Fibroblast of upper back skin (primary cell): ENCODE data around the gene LMBR1.
A peak's percentile ranks its signal among the peaks of the same experiment; 100 is the strongest.
"Not testable (repeated sequence)": the region's sequence is repeated elsewhere in the genome, so short reads cannot be mapped to it uniquely, and the experiment has no call there.

Source experiments
- DNase-seq: peaks from one replicate; pipeline ENCODE4 v3.0.0-alpha.2; 2013

Gene LMBR1

GRCh38 chr7:156752367-156753228, 140.4 kb downstream of the LMBR1 start:
- DNase-seq, result peak; percentile 52

DNA sequence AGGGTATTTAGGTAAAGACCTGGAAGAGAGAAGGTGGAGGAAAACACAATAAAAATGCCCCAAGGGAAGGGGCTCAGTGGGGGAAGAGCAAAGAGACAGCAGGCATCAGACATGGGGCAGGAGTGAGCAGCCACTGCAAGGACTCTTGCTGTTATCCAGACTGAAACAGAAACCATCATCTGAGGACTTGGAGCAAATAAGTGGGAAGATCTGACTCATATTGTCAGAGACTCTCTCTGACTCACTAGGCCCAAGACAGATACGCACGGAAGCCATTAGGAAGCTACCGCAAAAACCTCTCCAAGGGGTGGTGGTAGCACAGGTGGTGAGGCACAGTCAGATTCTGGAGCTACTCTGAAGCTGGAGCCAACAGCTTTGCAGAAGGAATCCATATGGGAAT, 141.7 kb downstream of the LMBR1 start:
- DNase-seq, result peak; percentile 90

DNA sequence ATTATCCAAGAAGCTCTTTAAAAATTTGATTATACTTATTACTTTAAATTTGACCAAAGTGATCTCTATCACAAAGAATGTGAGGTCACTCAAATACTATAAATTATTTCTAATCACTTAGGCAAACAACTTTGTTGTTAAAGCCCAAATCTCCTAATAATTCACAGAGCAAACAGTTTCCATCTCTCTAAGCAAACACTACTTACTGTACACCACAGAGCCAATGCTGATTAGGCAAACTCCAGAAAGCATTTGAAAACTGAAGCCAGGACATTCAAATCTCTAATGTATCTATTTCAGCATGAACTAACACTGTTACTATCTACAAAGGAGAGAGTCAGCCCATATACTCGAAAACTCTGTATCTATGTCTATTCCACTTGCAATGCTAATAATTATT, 145.3 kb downstream of the LMBR1 start:
- DNase-seq, result no peak

GRCh38 chr7:156746891-156747290, 146.1 kb downstream of the LMBR1 start:
- no peak for DNase-seq

DNA sequence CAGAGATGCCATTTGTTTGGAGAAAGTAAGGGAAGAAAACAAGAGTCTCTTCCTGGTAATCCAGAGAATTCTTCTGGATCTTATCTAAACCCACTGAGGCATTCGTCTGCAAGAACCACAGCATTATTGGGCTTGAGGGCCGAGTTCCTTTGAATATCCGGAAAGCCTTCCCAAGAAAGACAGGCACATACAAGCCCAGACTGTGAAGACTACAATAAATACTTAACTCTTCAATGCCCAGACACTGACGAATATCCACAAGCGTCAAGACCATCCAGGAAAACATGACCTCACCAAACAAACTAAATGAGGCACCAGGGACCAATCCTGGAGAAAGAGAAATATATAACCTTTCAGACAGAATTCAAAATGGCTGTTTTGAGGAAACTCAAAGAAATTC, 153.4 kb downstream of the LMBR1 start:
- no peak for DNase-seq

DNA sequence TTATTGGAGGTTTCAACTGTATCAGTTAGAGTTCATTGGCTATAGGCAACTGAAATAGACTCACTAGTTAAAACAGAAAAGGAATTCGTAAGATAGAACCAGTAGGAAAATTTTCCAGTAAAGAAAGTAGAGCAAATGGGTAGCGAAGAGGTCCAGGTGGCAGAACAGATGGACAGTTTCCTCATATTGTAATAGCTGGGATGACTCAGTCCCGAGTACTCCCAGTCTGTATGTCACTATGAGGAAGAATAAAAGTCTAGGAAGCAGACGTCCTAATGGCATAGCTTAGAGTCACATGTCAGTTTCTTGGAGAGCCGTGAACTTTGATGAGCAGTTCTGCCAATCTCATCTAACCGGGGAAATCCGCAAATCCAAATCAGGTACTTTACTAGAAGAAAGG, 157.1 kb downstream of the LMBR1 start:
- no peak for DNase-seq

- DNase-seq, result no peak
Observed at GRCh38 chr7:156733638-156734037, 159.3 kb downstream of the LMBR1 start.

DNA sequence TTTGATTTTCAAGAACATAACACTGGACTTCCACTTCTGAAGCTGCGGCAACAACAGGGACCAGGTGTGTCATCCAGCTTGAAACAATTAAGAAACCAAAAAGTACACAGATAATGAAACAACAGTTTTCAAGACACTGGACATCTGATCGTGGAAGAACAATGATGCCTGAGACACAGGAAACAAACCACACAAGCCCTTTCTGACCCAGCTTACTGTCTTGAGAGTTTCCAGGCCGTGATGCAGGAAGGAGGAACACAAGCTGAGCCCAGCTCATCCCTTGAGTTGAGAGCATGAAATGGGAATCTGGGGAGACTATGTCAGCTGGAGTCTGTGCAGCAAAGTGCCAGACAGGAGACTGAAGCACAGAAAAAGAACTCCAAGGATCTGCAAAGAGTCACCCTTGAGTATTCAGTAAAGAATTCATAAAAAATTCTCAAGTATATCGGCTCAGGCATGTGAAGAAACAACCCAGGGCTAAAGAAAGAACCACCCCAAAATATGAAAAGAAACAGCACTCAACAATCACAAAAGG, 160.8 kb downstream of the LMBR1 start:
- DNase-seq, result peak; percentile 10

DNA sequence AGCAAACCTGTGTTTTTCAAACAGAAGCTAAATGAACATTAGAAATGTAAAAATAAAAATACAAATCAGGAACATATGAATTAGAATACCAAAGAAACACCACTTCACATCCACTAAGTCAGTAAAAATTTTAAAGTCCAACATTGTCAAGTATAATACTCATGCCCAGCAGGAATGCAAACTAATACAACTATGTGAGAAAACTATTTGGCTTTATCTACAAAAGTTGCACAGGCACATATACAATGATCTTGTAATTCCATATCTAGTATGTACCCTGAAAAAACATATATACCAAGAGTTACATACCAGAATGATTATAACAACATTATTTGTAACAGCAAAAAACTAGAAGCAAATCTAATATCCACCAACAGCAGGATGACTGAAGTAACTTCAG, 161.3 kb downstream of the LMBR1 start:
- peak; percentile 31 for DNase-seq

- no peak for DNase-seq
Observed at GRCh38 chr7:156725936-156726335, 167.0 kb downstream of the LMBR1 start.

DNA sequence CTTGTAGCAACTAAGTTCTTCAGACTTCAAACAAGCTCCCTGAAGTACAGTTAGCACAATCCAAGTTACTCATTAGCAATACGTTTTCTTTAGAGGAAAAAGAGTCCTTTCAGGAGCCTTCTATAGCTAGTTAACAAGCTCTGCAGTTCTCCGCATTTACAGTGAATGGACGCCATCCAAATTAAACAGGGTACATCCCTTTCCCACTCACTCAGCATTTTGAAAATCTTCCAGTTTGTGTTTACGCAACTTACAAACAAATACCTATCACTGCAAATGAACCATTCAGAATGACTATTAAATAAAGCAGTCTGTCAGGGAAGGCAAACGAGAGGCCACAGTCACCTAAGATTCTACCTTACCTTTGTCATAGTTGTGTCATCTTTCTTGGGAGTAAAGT, 167.9 kb downstream of the LMBR1 start:
- no peak for DNase-seq

- DNase-seq, result no peak
Observed at GRCh38 chr7:156722043-156722826, 170.7 kb downstream of the LMBR1 start.

DNA sequence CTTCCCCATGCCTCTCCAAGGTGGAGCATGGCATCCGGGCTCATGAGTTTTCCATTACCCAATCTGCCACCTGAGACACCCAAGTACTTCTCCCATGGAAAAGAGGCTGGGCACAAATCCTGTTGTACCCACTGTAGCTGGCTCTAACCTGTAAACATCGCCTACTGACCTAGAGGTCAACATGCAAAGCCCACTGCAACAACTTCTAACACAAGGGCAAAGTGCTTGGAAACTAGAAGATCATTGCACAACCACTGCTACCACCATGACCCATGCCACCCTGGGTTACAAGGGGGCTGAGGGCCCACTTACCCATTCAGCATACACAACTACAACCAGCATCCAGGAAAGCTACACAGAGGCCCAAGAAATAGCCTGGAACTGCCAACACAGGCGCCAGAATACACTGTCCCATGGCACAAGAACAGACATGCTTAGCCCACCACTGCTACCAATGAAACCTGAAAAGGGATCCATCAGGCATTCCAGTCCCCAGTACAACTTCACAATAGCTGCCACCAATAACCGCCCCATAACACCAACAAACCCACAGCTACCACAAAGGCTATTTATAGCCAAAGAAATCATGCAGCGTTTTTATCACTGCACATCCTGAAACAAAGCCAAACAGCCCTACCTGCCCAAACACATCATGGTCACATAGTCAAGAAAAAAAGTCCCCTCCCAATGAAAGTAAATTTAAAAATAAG, 189.1 kb downstream of the LMBR1 start:
- no peak for DNase-seq

DNA sequence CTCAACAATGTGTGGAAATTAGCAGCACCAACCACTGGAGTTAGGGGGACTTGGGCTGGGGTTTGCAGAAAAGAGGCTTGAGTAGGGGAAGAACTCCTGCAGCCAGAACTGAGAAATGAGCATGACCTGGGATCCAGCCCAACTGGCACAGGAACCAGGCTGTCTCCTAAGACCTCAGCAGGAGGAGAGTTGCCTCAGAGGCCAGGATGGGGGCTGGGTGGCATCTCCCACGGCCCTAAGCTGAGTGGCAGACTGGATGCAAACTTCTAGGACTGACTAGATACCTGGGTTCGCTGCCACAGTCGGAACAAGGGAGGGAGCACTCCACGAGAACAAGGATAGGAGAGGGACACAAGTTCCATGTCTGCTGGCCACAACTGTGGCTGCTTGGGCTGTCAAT, 189.8 kb downstream of the LMBR1 start:
- no peak for DNase-seq

GRCh38 chr7:156702399-156702798, 190.6 kb downstream of the LMBR1 start:
- no peak for DNase-seq

DNA sequence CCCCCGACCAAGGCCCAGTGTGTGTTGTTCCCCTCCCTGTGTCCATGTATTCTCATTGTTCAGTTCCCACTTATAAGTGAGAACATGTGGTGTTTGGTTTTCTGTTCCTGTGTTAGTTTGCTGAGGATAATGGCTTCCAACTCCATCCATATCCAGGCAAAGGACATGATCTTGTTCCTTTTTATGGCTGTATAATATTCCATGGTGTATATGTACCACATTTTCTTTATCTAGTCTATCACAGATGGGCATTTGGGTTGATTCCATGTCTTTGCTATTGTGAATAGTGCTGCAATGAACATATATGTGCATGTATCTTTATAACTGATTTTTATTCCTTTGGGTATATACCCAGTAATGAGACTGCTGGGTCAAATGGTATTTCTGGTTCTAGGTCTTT, 191.2 kb downstream of the LMBR1 start:
- not testable (repeated sequence) for DNase-seq

DNA sequence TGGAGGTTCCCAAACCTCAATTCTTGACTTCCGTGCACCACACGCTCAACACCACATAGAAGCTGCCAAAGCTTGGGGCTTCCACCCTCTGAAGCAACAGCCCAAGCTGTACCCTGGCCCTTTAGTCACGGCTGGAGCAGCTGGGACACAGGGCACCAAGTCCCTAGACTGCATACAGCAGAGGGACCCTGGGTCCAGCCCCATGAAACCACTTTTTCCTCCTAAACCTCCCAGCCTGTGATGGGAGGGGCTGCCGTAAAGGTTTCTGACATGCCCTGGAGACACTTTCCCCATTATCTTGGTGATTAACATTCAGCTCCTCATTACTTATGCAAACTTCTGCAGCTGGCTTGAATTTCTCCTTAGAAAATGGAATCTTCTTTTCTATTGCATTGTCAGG, 194.5 kb downstream of the LMBR1 start:
- DNase-seq, result not testable (repeated sequence)

- DNase-seq, result not testable (repeated sequence)
Observed at GRCh38 chr7:156697283-156697682, 195.7 kb downstream of the LMBR1 start.

DNA sequence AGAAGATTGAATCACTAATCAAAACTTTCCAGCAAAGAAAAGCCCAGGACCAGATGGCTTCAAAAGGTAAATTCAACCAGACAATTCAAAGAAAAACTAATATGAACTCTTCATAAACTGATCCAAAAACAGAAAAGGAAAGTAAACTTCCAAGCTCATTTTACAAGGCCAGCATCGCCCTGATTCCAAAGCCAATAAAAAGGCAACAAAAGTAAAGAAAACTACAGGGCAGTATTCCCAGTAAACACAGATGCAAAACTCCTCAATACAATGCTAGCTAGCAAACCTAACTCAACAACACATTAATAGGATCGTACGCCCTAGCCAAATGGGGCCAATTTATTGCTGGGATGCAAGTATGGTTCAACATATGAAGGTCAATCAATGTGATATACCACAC, 199.4 kb downstream of the LMBR1 start:
- no peak for DNase-seq

- no peak for DNase-seq
Observed at GRCh38 chr7:156692849-156693248, 200.1 kb downstream of the LMBR1 start.

- no peak for DNase-seq
Observed at GRCh38 chr7:156691764-156692163, 201.2 kb downstream of the LMBR1 start.

DNA sequence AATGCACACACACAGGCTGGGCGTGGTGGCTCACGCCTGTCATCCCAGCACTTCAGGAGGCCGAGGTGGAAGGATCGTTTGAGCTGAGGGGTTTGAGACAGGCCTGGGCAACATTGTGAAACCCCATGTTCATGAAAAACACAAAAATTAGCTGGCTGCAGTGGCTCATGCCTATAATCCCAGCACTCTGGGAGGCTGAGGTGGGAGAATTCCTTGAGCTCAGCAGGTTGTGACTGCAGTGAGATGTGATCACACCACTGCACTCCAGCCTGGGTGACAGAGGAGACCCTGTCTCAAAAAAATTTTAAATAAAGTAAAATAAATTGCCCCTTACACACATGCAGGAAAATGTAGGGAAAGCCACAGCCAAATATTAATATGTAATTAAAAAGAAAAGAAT, 208.3 kb downstream of the LMBR1 start:
- no peak for DNase-seq

- DNase-seq, result no peak
Observed at GRCh38 chr7:156684251-156684650, 208.7 kb downstream of the LMBR1 start.
